NCI-H1417 treated with DMSO at 0.1 percent for 48 hours (cell line): ENCODE measurements around the gene IFITM10.

Experiments used
- DNase-seq: peaks from one replicate; lab custom pipeline; 2025; lab: John Stamatoyannopoulos, UW

The IFITM10 gene

DNA sequence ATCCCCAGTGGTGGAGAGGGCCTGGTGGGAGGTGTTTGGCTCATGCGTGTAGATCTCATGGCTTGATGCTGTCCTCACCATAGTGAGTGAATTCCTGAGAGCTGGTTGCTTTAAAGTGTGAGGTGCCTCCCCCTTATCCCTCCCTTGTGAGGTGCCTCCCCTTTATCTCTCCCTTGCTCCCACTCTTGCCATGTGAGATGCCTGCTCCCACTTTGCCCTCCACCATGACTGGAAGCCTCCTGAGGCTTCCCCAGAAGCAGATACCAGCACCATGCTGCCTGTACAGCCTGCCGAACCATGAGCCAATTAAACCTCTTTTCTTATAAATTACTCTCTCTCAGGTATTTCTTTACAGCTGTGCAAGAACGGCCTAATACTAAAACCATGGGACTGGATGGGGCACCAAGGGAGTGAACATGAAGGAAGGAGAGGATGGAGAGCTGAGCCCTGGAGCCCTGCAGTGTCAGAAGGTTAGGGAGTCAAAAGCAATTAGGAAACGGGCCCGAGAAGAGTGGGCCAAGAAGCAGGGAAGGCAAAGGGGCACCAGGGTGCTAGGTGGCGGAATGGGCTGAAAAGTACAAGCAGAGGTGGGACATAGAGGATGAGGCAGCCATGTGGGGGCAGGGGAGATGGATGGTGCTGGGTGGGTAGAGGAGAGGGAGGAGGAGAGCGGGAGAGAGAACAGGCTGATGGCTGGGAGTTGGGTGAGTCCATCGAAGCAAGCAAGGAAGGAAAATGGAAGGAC, 9.4 kb downstream of the IFITM10 start:
- no peak for DNase-seq

DNA sequence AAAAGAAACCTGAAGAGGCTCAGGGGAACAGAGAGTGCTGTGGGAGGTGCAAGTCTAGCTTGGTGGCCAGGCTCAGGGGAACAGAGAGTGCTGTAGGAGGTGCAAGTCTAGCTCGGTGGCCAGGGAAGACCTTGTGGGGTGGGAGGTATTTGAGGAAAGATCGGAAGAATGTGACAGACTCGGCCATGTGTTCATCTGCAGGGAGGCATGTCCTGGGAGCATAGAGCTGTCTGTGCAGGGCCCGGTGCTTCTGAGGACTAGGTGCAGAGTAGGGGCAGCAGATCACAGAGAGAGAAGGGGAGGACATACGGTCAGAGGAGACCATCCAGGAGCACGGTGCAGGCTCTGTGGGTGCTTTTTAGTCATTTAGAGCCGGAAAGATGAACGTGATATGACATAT, 10.8 kb downstream of the IFITM10 start:
- no peak for DNase-seq

DNA sequence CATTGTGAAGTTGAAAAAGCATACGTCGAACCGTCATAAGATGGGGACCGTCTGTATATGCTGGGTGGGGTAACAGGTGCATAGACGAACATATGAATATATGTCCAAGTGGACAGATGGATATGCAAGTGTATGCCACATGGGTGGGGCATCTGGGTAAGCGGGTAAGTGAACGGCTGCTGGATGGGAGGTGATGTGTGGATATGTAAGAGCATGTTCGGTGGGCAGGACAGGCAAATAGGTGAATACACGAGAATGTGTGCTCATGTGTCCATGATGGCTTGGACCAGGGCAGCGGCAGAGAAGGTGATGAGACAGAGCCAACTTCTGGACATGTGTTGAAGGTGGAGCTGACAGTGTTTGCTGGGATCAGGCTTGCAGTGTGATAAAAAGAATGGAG, 12.0 kb downstream of the IFITM10 start:
- no peak for DNase-seq

DNA sequence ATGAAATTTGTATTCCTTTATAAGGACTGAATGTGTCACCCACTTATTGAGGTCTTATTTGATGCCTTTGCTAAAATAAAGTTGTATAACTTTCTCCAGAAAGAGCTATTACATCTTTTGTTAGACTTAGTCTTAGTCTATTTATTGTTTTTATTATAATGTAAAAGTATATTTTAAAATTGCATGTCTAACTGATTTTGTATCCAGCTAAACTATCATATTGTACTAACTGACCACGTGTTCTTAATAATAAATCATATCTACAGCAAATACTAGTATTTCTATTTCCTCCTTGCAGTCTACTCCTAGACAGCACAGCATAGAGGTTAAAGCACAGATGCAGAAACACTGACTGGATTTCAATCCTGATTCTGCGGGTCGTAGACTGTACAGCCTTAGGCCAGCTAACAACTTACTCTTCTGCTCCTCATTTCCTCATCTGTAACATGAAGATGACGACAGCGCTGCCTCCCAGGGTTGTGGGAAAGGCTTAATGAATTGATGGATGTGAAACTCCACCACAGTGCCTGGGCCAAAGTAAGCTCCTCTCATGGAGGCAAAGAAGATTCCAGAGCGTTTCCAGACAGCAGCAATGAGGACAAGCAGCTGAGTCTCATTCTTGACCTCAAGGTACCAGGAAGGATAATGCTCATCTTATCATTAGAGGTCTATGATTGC, 13.2 kb downstream of the IFITM10 start:
- DNase-seq, result no peak

DNA sequence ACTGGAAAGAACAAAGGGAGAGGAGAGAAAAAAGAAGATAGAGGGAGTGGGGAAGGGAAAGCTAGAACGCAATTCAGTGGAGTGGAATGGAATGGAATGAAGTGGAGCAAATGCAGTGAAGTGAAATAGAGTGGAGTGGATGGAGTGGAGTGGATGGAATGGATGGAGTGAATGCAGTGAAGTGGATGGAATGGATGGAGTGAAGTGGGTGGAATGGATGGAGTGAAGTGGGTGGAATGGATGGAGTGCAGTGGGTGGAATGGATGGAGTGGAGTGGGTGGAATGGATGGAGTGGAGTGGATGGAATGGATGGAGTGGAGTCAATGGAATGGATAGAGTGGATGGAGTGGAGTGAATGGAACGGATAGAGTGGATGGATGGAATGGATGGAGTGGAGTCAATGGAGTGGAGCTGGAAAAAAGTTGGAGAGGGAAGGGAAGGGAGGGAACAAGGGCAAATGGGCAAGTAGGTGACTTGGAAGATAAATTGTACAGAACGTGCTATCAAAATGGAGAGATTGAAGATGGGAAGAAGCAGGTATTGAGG, 13.9 kb downstream of the IFITM10 start:
- no peak for DNase-seq

- no peak for DNase-seq
Measured at GRCh38 chr11:1735271-1735670, 15.1 kb downstream of the IFITM10 start.

DNA sequence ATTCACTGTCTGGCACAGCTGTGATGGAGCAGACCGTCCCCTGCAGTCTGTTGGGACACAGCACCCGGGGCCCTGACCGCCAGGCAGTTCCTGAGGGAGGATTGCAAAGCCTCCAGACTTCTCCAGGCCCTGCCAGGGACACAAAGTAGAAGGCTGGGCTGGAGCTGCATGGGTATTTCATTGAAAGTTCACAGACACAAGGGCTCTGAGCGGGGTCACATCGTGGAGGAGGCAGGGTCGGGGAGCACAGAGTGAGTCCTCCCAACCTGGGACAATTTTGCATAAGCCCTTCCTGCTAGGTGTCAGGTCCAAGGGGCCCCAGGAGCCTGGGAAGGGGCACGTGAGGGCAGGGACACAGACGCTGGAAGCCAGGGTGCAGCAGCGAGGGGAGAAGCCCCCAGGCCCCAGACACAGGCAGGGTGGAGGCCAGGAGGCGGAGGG, 15.7 kb downstream of the IFITM10 start:
- DNase-seq, result no peak

DNA sequence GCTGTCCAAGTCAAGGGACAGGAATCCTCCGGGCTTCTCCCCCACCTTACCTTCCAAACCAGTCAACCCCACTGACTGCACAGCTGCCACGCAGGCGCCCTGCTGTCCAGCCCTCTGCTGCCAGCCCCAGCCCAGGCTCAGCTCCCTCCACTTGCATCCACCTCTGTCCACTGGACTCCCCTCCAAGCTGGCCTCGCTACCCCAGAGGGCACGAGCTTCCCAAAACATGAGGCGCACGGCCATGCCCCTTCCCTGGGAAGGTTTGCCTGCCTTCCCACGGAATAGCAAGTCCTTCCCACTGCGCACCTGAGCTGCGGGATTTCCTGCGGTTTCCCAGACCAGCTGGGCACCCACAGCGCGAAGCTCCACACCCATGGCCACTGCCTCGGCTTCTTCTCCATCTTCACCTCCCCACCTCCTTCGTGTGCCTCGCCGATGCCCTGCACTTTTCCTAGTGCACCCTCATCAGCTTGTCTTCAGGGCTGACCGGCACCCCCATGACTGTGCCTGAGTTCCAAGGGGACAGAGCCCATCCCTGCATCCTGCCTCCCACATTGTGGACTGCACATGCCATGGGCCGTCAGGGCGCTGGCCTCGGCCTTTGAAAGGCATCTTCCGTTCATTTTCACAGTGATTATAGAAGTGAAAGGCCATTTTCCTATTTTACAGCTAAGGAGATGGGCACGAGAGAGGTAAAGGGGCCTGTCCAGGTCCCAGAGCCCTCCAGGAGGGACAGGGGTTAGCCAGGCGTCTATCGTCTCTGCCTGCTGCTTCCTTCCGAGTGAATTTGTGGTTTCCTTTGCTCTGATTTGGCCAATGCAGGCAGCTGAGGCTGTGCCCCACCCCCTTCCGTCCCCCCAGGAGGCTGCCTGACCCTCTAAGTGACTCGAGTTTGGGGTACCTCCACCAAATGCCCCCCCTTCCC, 16.4 kb downstream of the IFITM10 start:
- DNase-seq, result no peak

GRCh38 chr11:1733009-1733715, 17.2 kb downstream of the IFITM10 start:
- no peak for DNase-seq

GRCh38 chr11:1732418-1733008, 17.9 kb downstream of the IFITM10 start:
- DNase-seq, result no peak

GRCh38 chr11:1731451-1732059, 18.8 kb downstream of the IFITM10 start:
- no peak for DNase-seq

DNA sequence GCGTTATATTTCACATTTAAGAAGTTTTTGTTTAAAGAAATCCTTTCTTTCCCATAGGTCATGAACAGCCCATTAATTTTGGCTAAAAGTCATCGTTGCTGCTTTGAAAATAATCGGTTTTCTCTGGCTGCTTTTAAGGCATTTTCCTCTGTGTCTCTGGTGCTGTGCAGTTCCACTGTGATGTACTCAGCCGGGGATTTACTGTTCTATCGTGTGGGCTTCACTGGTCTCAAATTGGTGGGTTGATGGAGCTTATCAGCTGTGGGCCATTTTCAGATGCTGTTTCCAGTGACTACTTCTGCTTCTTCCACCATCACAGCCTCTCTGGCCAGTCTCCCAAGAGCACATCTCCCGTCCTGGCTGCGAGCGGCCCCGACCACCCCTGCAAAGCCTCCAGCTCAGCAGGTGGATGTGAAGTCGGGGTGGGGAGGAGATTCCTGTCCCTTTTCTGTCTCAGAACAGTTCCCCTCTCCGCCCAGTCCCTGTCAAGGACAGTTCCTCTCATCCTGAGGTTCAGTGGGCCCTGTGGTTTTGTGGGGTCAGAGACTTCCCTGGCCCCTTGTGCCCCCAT, 20.3 kb downstream of the IFITM10 start:
- DNase-seq, result no peak

- no peak for DNase-seq
Measured at GRCh38 chr11:1729692-1730011, 20.7 kb downstream of the IFITM10 start.

DNA sequence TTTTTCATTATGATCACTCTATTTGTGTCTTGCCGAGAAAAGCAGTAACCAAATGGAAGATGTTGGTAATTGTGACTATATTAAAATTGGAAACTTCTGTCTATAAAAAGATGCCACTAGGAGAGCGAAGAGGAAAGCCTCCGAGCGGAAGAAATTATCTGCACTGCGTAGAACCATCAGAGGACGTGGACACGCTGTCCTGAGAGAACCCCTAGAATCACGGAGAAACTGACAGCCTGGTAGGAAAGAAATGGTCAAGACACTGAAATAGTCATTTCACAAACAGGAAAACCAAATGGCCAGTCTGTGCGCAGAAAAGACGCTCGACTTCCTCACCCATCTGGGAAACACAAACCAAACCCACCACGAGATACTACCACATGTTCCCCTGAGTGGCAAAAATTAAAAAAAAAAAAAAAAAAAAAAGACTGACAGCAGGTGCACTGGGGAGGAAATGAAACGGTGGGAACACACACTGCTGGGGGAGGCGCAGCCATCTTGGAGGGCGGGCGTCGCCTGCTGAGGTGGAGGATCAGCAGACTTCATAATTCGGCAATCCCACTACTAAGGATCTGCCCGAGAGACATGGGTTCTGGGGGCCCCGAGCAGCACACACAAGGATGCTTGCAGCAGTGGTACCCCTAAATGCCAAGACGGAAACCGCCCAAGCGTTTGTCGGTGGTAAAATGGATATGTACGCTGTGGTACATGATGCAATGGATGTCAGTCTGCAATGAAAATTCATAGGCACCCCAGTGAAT, 21.3 kb downstream of the IFITM10 start:
- no peak for DNase-seq

GRCh38 chr11:1728301-1728700, 22.1 kb downstream of the IFITM10 start:
- no peak for DNase-seq

- no peak for DNase-seq
Measured at GRCh38 chr11:1727861-1728260, 22.5 kb downstream of the IFITM10 start.

GRCh38 chr11:1727096-1727690, 23.2 kb downstream of the IFITM10 start:
- no peak for DNase-seq

DNA sequence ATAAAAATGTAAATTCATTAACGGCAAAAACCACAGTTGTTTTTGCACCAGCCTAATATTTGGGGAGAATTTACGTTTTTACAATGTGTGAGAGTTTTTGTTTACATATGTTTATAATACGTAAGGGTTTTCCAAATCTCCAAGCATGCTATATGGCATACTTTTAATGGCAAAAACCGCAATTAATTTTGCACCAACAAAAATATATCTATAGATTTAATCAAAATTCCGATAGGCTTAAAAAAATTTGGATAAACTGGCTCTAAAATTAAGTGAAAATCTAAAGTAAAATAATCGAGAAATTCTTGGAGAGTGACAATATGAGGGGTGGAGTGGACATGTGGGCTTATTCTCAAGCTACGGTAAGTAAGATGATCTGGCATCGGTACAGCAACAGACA, 30.6 kb downstream of the IFITM10 start:
- no peak for DNase-seq

- DNase-seq, result no peak
Measured at GRCh38 chr11:1718326-1718725, 32.1 kb downstream of the IFITM10 start.
